ENCODE data around the gene SORCS2.

SORCS2 gene

DNA sequence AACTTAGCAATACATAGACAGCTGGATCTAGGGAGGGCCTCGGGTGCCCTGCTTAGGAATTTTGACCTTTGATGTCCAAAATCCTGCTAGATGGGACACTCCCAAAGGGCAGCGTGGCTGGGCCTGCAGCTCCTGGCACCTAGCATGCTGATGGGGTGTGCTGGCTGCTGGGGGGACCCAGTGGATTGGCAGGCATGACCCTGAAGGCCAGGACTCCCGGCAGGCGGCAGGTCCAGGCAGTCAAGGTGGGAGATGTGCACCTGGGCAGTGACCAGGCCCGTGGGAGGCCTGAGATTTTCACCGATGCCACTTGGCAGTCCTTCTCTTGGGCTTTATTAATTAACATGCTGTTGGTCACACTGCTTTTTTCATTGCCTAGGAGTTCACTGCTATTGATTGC is 158.1 kb downstream of the SORCS2 start:
- Histone ChIP-seq H3K27ac (no peak overlapping the region), H3K4me3 (no peak overlapping the region), H3K9me3 (ENCODE audit: low read depth, low read length) (no peaks in the 10 kb centered on the region), H3K9ac (ENCODE audit: insufficient read length) (no peak overlapping the region), H3K36me3 (ENCODE audit: insufficient read depth, low read length) (no peaks in the 10 kb centered on the region)
- no peak for DNase-seq (ENCODE audit: low read depth, low spot score)
- TF ChIP-seq POLR2AphosphoS5 (IDR thresholded peaks at IDR 0.05; ENCODE audit: borderline replicate concordance, low read depth, low read length) = no peak

DNA sequence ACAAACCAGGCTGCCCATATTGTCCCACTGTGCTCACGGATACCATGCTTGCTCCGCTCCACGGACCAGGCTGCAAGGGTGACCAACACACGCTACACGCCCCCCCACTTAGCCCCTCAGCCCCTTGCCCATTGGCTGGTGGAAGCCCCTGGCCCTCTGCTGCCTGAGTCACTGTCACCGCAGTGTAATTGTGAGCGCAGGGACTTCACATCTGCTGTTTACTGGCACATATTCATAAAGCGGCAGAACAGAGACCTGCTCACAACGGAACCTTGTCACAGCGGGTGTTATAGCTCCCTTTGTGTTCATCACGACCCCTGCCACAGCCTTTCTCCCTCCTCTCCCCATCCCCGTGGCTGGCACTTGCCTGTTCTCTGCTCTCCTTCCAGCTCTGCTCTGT is 158.7 kb downstream of the SORCS2 start:
- H3K36me3 ChIP-seq (ENCODE audit: insufficient read depth, low read length) = no peaks in the 10 kb centered on the region
- no peak overlapping the region for H3K4me3 ChIP-seq
- no peak for DNase-seq (ENCODE audit: low read depth, low spot score)
- TF ChIP-seq EZH2 (IDR thresholded peaks at IDR 0.05) (no peak), POLR2AphosphoS5 (IDR thresholded peaks at IDR 0.05; ENCODE audit: borderline replicate concordance, low read depth, low read length) (no peak), FOXP2 (optimal IDR thresholded peaks at IDR 0.05; ENCODE audit: control extremely low read depth, extremely low read length, insufficient read depth) (no peak)
- no peak overlapping the region for H3K27ac ChIP-seq
- H3K9me3 ChIP-seq (ENCODE audit: low read depth, low read length) = no peaks in the 10 kb centered on the region
- H3K9ac ChIP-seq (ENCODE audit: insufficient read length) = no peak overlapping the region

DNA sequence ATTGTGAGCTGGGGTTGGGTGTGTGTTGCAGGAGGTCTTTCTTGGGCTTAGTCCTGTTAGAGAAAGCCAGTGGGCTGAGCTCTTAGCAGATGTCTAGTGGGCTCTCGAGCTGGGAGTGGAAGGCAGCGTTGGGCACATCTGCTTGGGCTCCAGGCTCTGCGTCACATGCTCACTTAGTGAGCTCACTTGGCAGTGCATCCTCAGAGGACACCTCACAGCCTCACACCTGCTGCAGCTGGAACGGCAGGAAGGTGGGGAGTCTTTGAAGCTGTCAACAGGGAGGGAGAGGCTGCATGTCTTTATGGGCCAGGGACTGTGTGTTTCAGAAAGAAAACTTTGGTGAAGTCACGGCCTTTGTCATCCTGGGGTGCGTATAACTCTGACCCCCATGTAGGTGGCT is 160.1 kb downstream of the SORCS2 start:
- Histone ChIP-seq H3K4me3 (no peak overlapping the region), H3K27ac (no peak overlapping the region), H3K36me3 (ENCODE audit: insufficient read depth, low read length) (no peaks in the 10 kb centered on the region), H3K9ac (ENCODE audit: insufficient read length) (no peak overlapping the region), H3K9me3 (ENCODE audit: low read depth, low read length) (no peaks in the 10 kb centered on the region)
- no peak for TF ChIP-seq POLR2AphosphoS5 (IDR thresholded peaks at IDR 0.05; ENCODE audit: borderline replicate concordance, low read depth, low read length)
- no peak for TF ChIP-seq EZH2 (IDR thresholded peaks at IDR 0.05)
- TF ChIP-seq FOXP2 (optimal IDR thresholded peaks at IDR 0.05; ENCODE audit: control extremely low read depth, extremely low read length, insufficient read depth) = no peak
- no peak for DNase-seq (ENCODE audit: low read depth, low spot score)

DNA sequence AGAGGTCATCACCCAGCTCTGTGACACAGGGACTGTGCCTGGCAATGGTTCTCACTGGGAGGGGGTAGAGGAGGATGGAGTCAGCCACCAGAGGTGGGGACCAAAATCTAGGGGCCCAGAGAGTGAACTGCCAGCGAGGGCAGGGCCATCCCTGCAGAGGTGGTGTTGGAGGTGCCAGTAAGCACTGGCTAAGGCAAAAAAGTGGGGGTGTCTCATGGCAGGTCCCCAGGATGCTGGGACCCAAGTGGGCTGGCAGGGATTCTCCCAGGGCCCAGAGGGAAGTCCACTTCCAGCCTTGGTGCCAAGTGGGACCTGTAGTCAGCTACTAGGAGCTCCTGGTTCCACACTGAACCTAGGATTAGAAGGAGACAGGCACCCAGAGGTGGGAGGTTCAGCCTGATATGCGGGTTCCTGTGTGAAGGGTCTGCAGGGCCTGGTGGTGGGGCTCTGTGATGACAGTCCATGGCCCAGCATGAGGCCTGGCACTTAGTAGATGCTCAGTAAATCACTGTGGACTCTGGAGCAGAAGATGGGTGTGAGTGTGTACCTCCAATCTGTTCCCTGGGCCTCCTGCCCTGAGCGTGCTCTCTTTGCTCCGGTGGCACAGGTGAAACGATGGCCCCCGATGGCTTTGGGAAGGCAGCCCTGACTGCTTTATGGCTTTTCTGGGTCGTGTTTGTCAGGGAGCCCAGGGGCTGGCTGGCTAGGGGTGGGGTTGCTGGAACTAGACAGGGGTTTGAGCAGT is 160.9 kb downstream of the SORCS2 start:
- H3K27ac ChIP-seq = no peak overlapping the region
- H3K36me3 ChIP-seq (ENCODE audit: insufficient read depth, low read length) = no peaks in the 10 kb centered on the region
- TF ChIP-seq FOXP2 (optimal IDR thresholded peaks at IDR 0.05; ENCODE audit: control extremely low read depth, extremely low read length, insufficient read depth) (no peak), EZH2 (IDR thresholded peaks at IDR 0.05) (no peak), POLR2AphosphoS5 (IDR thresholded peaks at IDR 0.05; ENCODE audit: borderline replicate concordance, low read depth, low read length) (no peak)
- H3K9ac ChIP-seq (ENCODE audit: insufficient read length) = no peak overlapping the region
- H3K4me3 ChIP-seq = no peak overlapping the region
- DNase-seq (ENCODE audit: low read depth, low spot score) = no peak
- H3K9me3 ChIP-seq (ENCODE audit: low read depth, low read length) = no peaks in the 10 kb centered on the region

DNA sequence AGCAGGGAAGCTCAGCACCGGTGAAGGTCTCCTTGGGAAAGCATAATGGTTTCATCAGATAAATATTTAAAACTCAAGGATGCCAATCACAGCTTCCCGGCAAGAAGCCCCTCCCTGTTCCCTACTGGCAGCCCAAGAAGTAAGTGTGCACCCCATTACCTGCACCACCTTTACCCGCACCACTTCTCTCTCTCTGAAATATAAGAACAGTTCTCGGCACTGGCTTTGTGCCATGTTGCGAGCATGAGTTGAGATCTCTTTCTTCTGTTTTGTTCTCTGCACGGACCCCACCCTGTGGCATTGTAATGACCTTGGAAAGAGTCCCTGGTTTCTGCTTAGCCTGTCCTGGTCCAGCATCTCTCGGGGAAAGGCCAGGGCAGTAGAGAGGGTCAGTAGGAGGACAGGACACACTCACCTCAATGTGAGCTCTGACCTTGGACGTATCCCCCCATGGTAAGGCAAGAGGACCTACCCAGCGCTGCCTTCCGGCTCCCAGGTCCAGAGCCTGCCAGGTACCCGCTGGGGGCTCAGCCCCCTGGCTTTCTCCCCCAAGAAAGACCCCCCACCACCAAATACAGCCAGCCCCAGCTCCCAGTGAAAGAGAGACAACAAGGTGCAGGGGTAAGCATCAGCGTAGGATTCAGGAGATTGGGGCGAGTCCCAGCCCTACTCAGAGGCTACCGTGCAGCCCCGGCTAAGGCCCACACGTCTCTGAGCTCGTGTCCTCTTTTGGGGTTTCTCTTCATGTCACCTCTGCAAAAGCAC is 161.7 kb downstream of the SORCS2 start:
- DNase-seq (ENCODE audit: low read depth, low spot score) = no peak
- H3K9me3 ChIP-seq (ENCODE audit: low read depth, low read length) = no peaks in the 10 kb centered on the region
- H3K4me3 ChIP-seq = no peak overlapping the region
- TF ChIP-seq FOXP2 (optimal IDR thresholded peaks at IDR 0.05; ENCODE audit: control extremely low read depth, extremely low read length, insufficient read depth) (no peak), EZH2 (IDR thresholded peaks at IDR 0.05) (no peak), POLR2AphosphoS5 (IDR thresholded peaks at IDR 0.05; ENCODE audit: borderline replicate concordance, low read depth, low read length) (no peak)
- H3K36me3 ChIP-seq (ENCODE audit: insufficient read depth, low read length) = no peaks in the 10 kb centered on the region
- no peak overlapping the region for H3K27ac ChIP-seq
- H3K9ac ChIP-seq (ENCODE audit: insufficient read length) = no peak overlapping the region

DNA sequence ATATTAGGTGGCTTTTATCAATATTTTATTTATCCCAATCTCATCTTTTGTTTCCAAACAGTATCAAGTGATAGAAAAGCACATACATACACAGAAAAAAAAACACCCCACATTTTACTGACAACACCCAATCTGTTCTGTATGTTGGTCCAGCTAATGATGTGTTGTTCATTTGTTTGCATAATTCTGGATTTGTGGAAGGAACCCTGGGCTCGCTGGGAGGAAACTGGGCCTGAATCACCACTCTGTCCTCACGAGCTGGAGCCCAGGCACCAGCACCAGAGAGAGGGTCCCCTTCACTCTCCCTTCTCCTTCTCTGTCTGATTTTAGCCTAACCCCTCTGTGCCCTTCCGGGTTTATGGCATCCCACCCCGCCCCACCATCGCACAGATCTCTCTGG is 162.6 kb downstream of the SORCS2 start:
- no peak overlapping the region for H3K27ac ChIP-seq
- H3K4me3 ChIP-seq = no peak overlapping the region
- no peaks in the 10 kb centered on the region for H3K36me3 ChIP-seq (ENCODE audit: insufficient read depth, low read length)
- DNase-seq (ENCODE audit: low read depth, low spot score) = no peak
- H3K9ac ChIP-seq (ENCODE audit: insufficient read length) = no peak overlapping the region
- TF ChIP-seq FOXP2 (optimal IDR thresholded peaks at IDR 0.05; ENCODE audit: control extremely low read depth, extremely low read length, insufficient read depth) = no peak
- TF ChIP-seq EZH2 (IDR thresholded peaks at IDR 0.05) = no peak
- no peak for TF ChIP-seq POLR2AphosphoS5 (IDR thresholded peaks at IDR 0.05; ENCODE audit: borderline replicate concordance, low read depth, low read length)
- no peaks in the 10 kb centered on the region for H3K9me3 ChIP-seq (ENCODE audit: low read depth, low read length)

DNA sequence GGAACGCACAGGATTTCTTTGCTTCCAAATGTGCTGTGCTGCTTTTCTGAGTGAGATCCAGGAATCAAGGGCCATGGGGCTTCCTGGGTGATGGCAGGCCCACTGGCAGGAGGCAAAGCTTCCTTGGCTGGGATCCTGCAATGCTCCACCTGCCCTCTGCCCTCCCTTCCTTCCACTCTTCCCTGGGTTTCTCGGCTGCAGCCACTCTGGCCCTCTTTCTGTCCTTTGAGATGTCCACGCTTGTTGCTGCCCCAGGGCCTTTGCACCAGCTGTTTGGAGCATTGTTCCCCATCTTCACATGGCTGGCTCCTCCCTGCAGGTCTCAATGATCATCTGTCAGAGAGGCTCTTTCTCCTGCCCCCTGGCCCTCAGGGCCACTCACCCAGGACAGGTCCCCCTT is 163.5 kb downstream of the SORCS2 start:
- Histone ChIP-seq H3K4me3 (no peak overlapping the region), H3K9me3 (ENCODE audit: low read depth, low read length) (no peaks in the 10 kb centered on the region), H3K27ac (no peak overlapping the region), H3K9ac (ENCODE audit: insufficient read length) (no peak overlapping the region), H3K36me3 (ENCODE audit: insufficient read depth, low read length) (no peaks in the 10 kb centered on the region)
- DNase-seq (ENCODE audit: low read depth, low spot score) = no peak
- TF ChIP-seq EZH2 (IDR thresholded peaks at IDR 0.05) = no peak
- no peak for TF ChIP-seq FOXP2 (optimal IDR thresholded peaks at IDR 0.05; ENCODE audit: control extremely low read depth, extremely low read length, insufficient read depth)
- TF ChIP-seq POLR2AphosphoS5 (IDR thresholded peaks at IDR 0.05; ENCODE audit: borderline replicate concordance, low read depth, low read length) = no peak

DNA sequence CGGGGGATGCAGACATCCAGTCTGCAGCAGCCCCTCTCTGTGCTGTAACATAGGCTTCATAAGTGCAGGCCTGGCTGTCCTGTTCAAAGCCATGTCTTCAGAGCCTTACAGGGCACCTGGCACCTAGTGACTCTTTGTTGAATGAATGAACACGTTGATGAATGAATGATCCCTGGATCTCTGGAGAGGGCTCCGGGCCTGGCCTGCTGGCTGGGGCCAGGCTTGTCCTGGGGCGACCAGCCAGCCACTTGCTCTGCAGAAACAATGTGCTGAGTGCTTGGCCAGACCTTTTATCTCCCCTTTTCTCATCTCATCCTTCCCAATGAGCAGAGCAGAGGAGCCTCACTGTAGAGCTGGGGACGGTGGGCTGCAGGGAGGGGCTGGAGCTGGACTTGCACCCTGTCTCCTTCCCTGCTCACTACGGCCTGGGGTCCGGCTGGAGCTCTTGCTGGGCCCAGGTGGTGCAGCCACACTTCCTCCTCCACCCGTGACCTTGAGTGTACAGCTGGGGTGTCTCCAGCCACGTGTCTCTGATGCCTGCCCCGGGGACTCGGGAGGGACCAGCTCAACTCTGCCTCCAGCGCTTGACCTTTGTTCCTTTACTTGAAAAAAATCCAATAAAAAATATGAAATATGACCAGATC is 164.5 kb downstream of the SORCS2 start:
- Histone ChIP-seq H3K4me3 (no peak overlapping the region), H3K9ac (ENCODE audit: insufficient read length) (no peak overlapping the region), H3K36me3 (ENCODE audit: insufficient read depth, low read length) (no peaks in the 10 kb centered on the region), H3K27ac (no peak overlapping the region), H3K9me3 (ENCODE audit: low read depth, low read length) (no peaks in the 10 kb centered on the region)
- no peak for TF ChIP-seq EZH2 (IDR thresholded peaks at IDR 0.05)
- TF ChIP-seq POLR2AphosphoS5 (IDR thresholded peaks at IDR 0.05; ENCODE audit: borderline replicate concordance, low read depth, low read length) = no peak
- TF ChIP-seq FOXP2 (optimal IDR thresholded peaks at IDR 0.05; ENCODE audit: control extremely low read depth, extremely low read length, insufficient read depth) = no peak
- DNase-seq (ENCODE audit: low read depth, low spot score) = no peak

Measured in SK-N-MC (cell line).